Bronchial epithelial cell (primary cell): ENCODE measurements around the gene UBL4B. TPM values are rescaled to one million over a fixed set of nuclear protein-coding genes. Genes with fewer than 3 reads are reported as not detected.

Experiments used
- DNase-seq: peaks from one replicate; pipeline ENCODE4 v3.0.0-alpha.2; 2010; ENCODE audit warnings: low read depth
- FAIRE-seq: peaks from 2 replicates; lab custom pipeline; 2011; peaks lifted over from hg19 to GRCh38; lab: Jason Lieb, UNC
- H3K27me3 ChIP-seq: 2 replicates; pipeline ENCODE4 v1.5.1; 2011; ENCODE audit warnings: low read length; ENCODE audit not compliant: control insufficient read depth, insufficient read depth
- H3K36me3 ChIP-seq: 2 replicates; pipeline ENCODE4 v1.5.1; 2011; ENCODE audit warnings: low read length; ENCODE audit not compliant: control insufficient read depth, insufficient read depth
- H3K4me3 ChIP-seq: 2 replicates; pipeline ENCODE4 v1.5.1; 2011; ENCODE audit warnings: mild to moderate bottlenecking, low read depth, low read length, control low read depth
- CTCF ChIP-seq: IDR thresholded peaks from 2 replicates; pipeline ENCODE4 v1.5.1; 2011; ENCODE audit warnings: mild to moderate bottlenecking, moderate library complexity, low read length, control low read depth, inconsistent platforms; ENCODE audit not compliant: insufficient read depth, severe bottlenecking
- total RNA-seq: library from RNA; depleted of rRNA; stranded (reverse); fragments of >200 nt; gene quantifications from 2 replicates; pipeline ENCODE4 v1.2.1, GENCODE V29; 2014

The UBL4B gene
- total RNA-seq, 1 donor from 2014 or later, result not detected

- no peak for TF ChIP-seq CTCF
- FAIRE-seq (no peak), DNase-seq (no peak)
- Histone ChIP-seq H3K27me3 (peaks cover 19% of the 10 kb centered on the region), H3K4me3 (no peak overlapping the region), H3K36me3 (no peaks in the 10 kb centered on the region)
Measured at GRCh38 chr1:110092991-110093390, 19.3 kb upstream of the UBL4B start.

- no peak for TF ChIP-seq CTCF
- DNase-seq (no peak), FAIRE-seq (no peak)
- Histone ChIP-seq H3K4me3 (no peak overlapping the region), H3K36me3 (no peaks in the 10 kb centered on the region), H3K27me3 (peaks cover 16% of the 10 kb centered on the region)
Measured at GRCh38 chr1:110094931-110095654, 17.1 kb upstream of the UBL4B start.

- no peak for DNase-seq
- Histone ChIP-seq H3K4me3 (no peak overlapping the region), H3K27me3 (peaks cover 12% of the 10 kb centered on the region), H3K36me3 (no peaks in the 10 kb centered on the region)
- TF ChIP-seq CTCF, result no peak
- no peak for FAIRE-seq
Measured at GRCh38 chr1:110097507-110098221, 14.6 kb upstream of the UBL4B start.

GRCh38 chr1:110098222-110099026 is 13.8 kb upstream of the UBL4B start:
- Histone ChIP-seq H3K4me3 (no peak overlapping the region), H3K27me3 (peaks cover 10% of the 10 kb centered on the region), H3K36me3 (no peaks in the 10 kb centered on the region)
- FAIRE-seq (no peak), DNase-seq (no peak)
- TF ChIP-seq CTCF, result no peak

GRCh38 chr1:110100335-110100734 is 11.9 kb upstream of the UBL4B start:
- DNase-seq (no peak), FAIRE-seq (no peak)
- no peaks in the 10 kb centered on the region for H3K36me3 ChIP-seq
- no peak overlapping the region for H3K4me3 ChIP-seq
- no peak for TF ChIP-seq CTCF
- peaks cover 9% of the 10 kb centered on the region for H3K27me3 ChIP-seq
